HepG2 (cell line): ENCODE measurements around the gene PPAN. TPM values are rescaled to one million over a fixed set of nuclear protein-coding genes. Genes with fewer than 3 reads are reported as not detected.
A peak's percentile ranks its signal among the peaks of the same experiment; 100 is the strongest.

Source experiments
- ATAC-seq: fragments of 200-7000 bp; cut with Tn5 transposase; 3 replicates; pipeline ENCODE4 v1.9.1; 2020; ENCODE audit warnings: mild to moderate bottlenecking, moderate library complexity
- BruUV-seq: library from RNA; stranded (reverse); fragments of 400-500 nt; replicated peaks from 2 replicates; lab custom pipeline; 2021; lab: Mats Ljungman, UMichigan
- CTCF ChIA-PET: fragments of 300-600 bp; formaldehyde crosslinking; extraction: SDS; loops from one replicate; lab custom pipeline; 2021; ENCODE audit warnings: low total read pairs, inconsistent platforms, low intra/inter-chr PET ratio; lab: Yijun Ruan, JAX
- POLR2A ChIA-PET: fragments of 350-600 bp; sonication (Branson Sonifier 250); formaldehyde crosslinking; loops from one replicate; lab custom pipeline; 2020; ENCODE audit warnings: antibody characterized with exemption, inconsistent platforms; lab: Yijun Ruan, JAX
- DNase-seq: peaks from one replicate; pipeline ENCODE4 v3.0.0-alpha.2; 2015; ENCODE audit warnings: low spot score
- FAIRE-seq: peaks from 3 replicates; lab custom pipeline; 2011; peaks lifted over from hg19 to GRCh38; lab: Jason Lieb, UNC
- H2AFZ ChIP-seq: one replicate; pipeline ENCODE4 v1.6.1; 2011; ENCODE audit warnings: low read length, inconsistent platforms
- H3K27ac ChIP-seq: fragments of 300-600 bp; 3 replicates; pipeline ENCODE4 v1.8.0; 2011; ENCODE audit warnings: mixed run types, mild to moderate bottlenecking, mixed read lengths, low read length, inconsistent platforms; ENCODE audit not compliant: insufficient read depth; ENCODE audit errors: extremely low read length
- H3K27me3 ChIP-seq, 2 experiments: fragments of 200-600 bp in 1 of 2; 2 replicates in 1 of 2; 3 replicates in 1 of 2; pipeline versions ENCODE4 v1.6.0 to v1.8.0; 2011; ENCODE audit warnings: low read length in 2 of 2, mild to moderate bottlenecking in 2 of 2, moderate library complexity in 2 of 2, inconsistent platforms in 1 of 2; ENCODE audit not compliant: insufficient read depth in 2 of 2, control insufficient read depth in 1 of 2
- H3K36me3 ChIP-seq, 2 experiments: fragments of 200-600 bp in 1 of 2; replicated peaks in 1 of 2; 2 replicates in 1 of 2; 3 replicates in 1 of 2; pipeline versions ENCODE4 v1.5.1 to v1.8.0; 2011; ENCODE audit warnings: low read length in 2 of 2, inconsistent platforms in 1 of 2; ENCODE audit not compliant: insufficient read depth in 2 of 2, control insufficient read depth in 1 of 2
- H3K4me1 ChIP-seq: 2 replicates; pipeline ENCODE4 v1.5.1; 2012; ENCODE audit warnings: low read length, inconsistent platforms; ENCODE audit not compliant: insufficient read depth
- H3K4me2 ChIP-seq: 2 replicates; pipeline ENCODE4 v1.6.0; 2011; ENCODE audit warnings: low read depth, low read length, inconsistent platforms
- H3K4me3 ChIP-seq, 3 experiments: fragments of 200-600 bp in 1 of 3; sonication (generic), shearing (Covaris generic) in 1 of 3; replicated peaks in 1 of 3; 2 replicates each; pipeline ENCODE4 v1.5.1; 2011 to 2016; ENCODE audit warnings: low read length in 3 of 3, inconsistent platforms in 2 of 3, low read depth in 2 of 3, mild to moderate bottlenecking in 2 of 3, control low read depth in 1 of 3, mixed read lengths in 1 of 3; ENCODE audit not compliant: insufficient read depth in 1 of 3
- H3K79me2 ChIP-seq: one replicate; pipeline ENCODE4 v1.6.1; 2011; ENCODE audit warnings: low read length, inconsistent platforms; ENCODE audit not compliant: insufficient read depth
- H3K9ac ChIP-seq: 2 replicates; pipeline ENCODE4 v1.6.0; 2011; ENCODE audit warnings: mild to moderate bottlenecking, low read depth, low read length, inconsistent platforms; ENCODE audit not compliant: insufficient read depth
- H3K9me3 ChIP-seq: 2 replicates; pipeline ENCODE4 v1.5.1; 2012; ENCODE audit warnings: mild to moderate bottlenecking, low read length
- H4K20me1 ChIP-seq: 2 replicates; pipeline ENCODE4 v1.6.0; 2011; ENCODE audit warnings: inconsistent platforms, mild to moderate bottlenecking, low read length, moderate library complexity; ENCODE audit not compliant: insufficient read depth
- AGO2 ChIP-seq: fragments of 200-400 bp; formaldehyde crosslinking; optimal IDR thresholded peaks from 2 replicates; pipeline ENCODE3; 2017; ENCODE audit warnings: mild to moderate bottlenecking, low read depth, low read length, moderate library complexity
- ARNT2 ChIP-seq: sonication (generic); formaldehyde crosslinking; IDR thresholded peaks from 2 replicates; pipeline ENCODE4 v1.8.0; 2022; ENCODE audit warnings: mild to moderate bottlenecking, low read depth, missing genetic modification reagents, moderate library complexity
- DDIT3 ChIP-seq: sonication (generic); formaldehyde crosslinking; IDR thresholded peaks from 2 replicates; pipeline ENCODE4 v1.4.0; 2020; ENCODE audit warnings: mild to moderate bottlenecking, missing genetic modification reagents
- FLYWCH1 ChIP-seq: sonication (generic); formaldehyde crosslinking; IDR thresholded peaks from 2 replicates; pipeline ENCODE4 v1.8.1; 2023; ENCODE audit warnings: mild to moderate bottlenecking, missing genetic modification reagents
- GTF3A ChIP-seq: sonication (generic); formaldehyde crosslinking; conservative IDR thresholded peaks from 2 replicates; pipeline ENCODE4 v1.4.0; 2020; ENCODE audit warnings: mild to moderate bottlenecking, missing genetic modification reagents
- RBM22 ChIP-seq: fragments of 200-400 bp; formaldehyde crosslinking; optimal IDR thresholded peaks from 2 replicates; pipeline ENCODE3; 2017; ENCODE audit warnings: mild to moderate bottlenecking, low read length, moderate library complexity
- ZBTB7A ChIP-seq: sonication (generic); formaldehyde crosslinking; IDR thresholded peaks from 2 replicates; pipeline ENCODE4 v1.8.0; 2022; ENCODE audit warnings: mild to moderate bottlenecking, missing genetic modification reagents
- ZFP82 ChIP-seq: sonication (generic); formaldehyde crosslinking; IDR thresholded peaks from 2 replicates; pipeline ENCODE4 v1.5.1; 2020; ENCODE audit warnings: mild to moderate bottlenecking, missing genetic modification reagents, borderline replicate concordance
- ZKSCAN1 ChIP-seq: fragments of 150-350 bp; IDR thresholded peaks from 2 replicates; pipeline ENCODE4 v1.6.1; 2014; ENCODE audit warnings: low read length
- ZNF652 ChIP-seq: IDR thresholded peaks from 2 replicates; pipeline ENCODE4 v1.6.1; 2016; ENCODE audit warnings: low read depth, borderline replicate concordance
- WGBS: methylation state at CpG from one replicate; pipeline ENCODE4 v1.1.6; 2017; ENCODE audit warnings: low lambda C conversion rate; 5-methylcytosine and 5-hydroxymethylcytosine counted together
- in situ Hi-C: cut with HindIII; loops from 2 replicates; pipeline ENCODE4 v1.10.0; 2017; ENCODE audit warnings: low pct_unique_long_range_greater_than_20kb; ENCODE audit not compliant: extremely low pct_ligation_motif_present
- intact Hi-C: fragments of 100-400 bp; cut with micrococcal nuclease; formaldehyde crosslinking; loops from one replicate; pipeline ENCODE4 v1.10.0; 2022; ENCODE audit not compliant: unreplicated experiment
- polyA plus RNA-seq, 8 experiments: library from polyadenylated mRNA; depleted of rRNA in 3 of 8; stranded (reverse) in 7 of 8; unstranded in 1 of 8; fragments of >200 nt; fragmentation: Illumina TruSeq in 4 of 8; extraction: Trizol in 4 of 8; gene quantifications; 2 replicates each; pipeline versions ENCODE4 v1.2.1 to v1.2.3, GENCODE V29; 2011 to 2016; ENCODE audit warnings: low read depth in 4 of 8, missing spikeins in 1 of 8, mixed read lengths in 1 of 8; ENCODE audit not compliant: insufficient read depth in 1 of 8
- total RNA-seq, 5 experiments: library from RNA; depleted of rRNA; stranded (reverse); fragments of >200 nt; fragmentation: Illumina TruSeq; extraction: Trizol; gene quantifications; 2 replicates each; pipeline ENCODE4 v1.2.3, GENCODE V29; 2016; ENCODE audit warnings: low read depth in 1 of 5
- TF ChIP-seq, protein P1 (sequence below): sonication (generic); formaldehyde crosslinking; IDR thresholded peaks from 2 replicates; pipeline ENCODE4 v1.4.0; 2020; ENCODE audit warnings: missing genetic modification reagents

Gene PPAN
- total and polyA plus RNA-seq, 2 of the 13 experiments (the other 11 are each of a cell fraction or from before 2014, with no cell fraction given), result 36.2 to 41.9 TPM

DNA sequence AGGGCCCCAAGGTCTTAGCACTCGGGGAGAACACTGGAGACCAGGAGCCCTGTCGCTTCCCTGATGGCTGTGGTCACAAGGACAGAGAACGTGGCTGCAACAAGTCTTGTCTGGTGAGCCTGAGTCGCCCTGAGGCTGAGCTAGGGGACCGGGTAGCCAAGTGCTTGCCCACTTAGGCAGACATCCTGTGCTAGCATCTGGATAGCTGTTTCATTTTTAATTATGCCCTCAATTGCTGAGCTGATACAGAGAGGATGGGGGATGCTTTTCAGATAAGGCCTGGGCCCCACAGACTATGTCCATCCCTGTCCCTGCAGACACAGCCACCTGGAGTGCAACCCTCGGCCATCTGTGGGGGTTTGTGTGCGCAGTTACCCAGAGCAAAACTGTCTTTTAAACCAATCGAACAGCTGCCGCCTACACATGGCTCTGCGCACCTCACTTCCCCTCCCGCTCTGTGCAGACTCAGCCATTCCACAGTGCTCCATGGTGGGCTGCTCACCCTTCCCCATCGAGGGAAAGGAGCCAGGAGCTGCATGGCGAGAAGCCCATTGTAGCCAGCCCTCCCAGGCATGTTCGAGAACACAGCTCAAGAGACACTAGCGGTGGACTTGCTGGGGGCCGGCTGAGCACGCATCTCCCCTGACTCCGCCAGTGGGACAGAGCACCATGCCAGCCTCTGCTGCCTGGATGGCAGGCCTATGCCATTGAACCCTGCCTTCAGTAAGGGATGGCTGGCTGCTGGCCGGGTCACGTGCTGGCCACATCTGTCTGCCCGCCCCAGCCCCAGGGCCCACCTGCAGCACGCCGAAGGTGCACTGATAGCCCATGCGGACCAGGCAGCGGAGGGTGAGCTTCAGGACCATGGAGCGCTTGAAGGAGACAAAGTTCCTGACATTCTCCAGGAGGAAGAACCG is 33.0 kb downstream of the PPAN start:
- Histone ChIP-seq H3K4me2 (no peak overlapping the region), H3K27ac (no peak overlapping the region), H2AFZ (no peak overlapping the region), H3K79me2 (no peaks in the 10 kb centered on the region)
- POLR2A ChIA-PET, result no interaction called here
- CTCF ChIA-PET, result no interaction called here
- in situ Hi-C loops, result no loop called here
- TF ChIP-seq FLYWCH1 (no peak), ZBTB7A (CRISPR knock-in tag) (no peak), AGO2 (peak; percentile 65), RBM22 (peak; percentile 39)
- TF ChIP-seq, all 625 proteins: peak for 2
- H3K4me3 ChIP-seq, result no peak overlapping the region
- no peaks in the 10 kb centered on the region for H3K4me1 ChIP-seq
- peaks cover 43 to 79% of the 10 kb centered on the region in 2 experiments for H3K36me3 ChIP-seq
- ATAC-seq (no peak), FAIRE-seq (no peak), DNase-seq (no peak)
- no peaks in the 10 kb centered on the region for H4K20me1 ChIP-seq
- no peaks in the 10 kb centered on the region for H3K9me3 ChIP-seq
- intact Hi-C loops, result no loop called here
- no peaks in the 10 kb centered on the region for H3K27me3 ChIP-seq
- 98% methylated on average over 16 of the region's 27 CpGs for WGBS
- BruUV-seq, result no TSS peak
- no peak overlapping the region for H3K9ac ChIP-seq

GRCh38 chr19:10139952-10140351 is 33.8 kb downstream of the PPAN start:
- Histone ChIP-seq H3K4me3 (no peak overlapping the region), H3K4me1 (no peaks in the 10 kb centered on the region), H3K9ac (no peak overlapping the region), H3K79me2 (no peaks in the 10 kb centered on the region), H3K9me3 (no peaks in the 10 kb centered on the region), H4K20me1 (no peaks in the 10 kb centered on the region), H2AFZ (no peak overlapping the region)
- no peak for ATAC-seq
- in situ Hi-C loops, result no loop called here
- BruUV-seq, result no TSS peak
- 95% methylated on average over 17 of the region's 23 CpGs for WGBS
- intact Hi-C loops, result no loop called here
- no peak for FAIRE-seq
- TF ChIP-seq, protein P1, sequence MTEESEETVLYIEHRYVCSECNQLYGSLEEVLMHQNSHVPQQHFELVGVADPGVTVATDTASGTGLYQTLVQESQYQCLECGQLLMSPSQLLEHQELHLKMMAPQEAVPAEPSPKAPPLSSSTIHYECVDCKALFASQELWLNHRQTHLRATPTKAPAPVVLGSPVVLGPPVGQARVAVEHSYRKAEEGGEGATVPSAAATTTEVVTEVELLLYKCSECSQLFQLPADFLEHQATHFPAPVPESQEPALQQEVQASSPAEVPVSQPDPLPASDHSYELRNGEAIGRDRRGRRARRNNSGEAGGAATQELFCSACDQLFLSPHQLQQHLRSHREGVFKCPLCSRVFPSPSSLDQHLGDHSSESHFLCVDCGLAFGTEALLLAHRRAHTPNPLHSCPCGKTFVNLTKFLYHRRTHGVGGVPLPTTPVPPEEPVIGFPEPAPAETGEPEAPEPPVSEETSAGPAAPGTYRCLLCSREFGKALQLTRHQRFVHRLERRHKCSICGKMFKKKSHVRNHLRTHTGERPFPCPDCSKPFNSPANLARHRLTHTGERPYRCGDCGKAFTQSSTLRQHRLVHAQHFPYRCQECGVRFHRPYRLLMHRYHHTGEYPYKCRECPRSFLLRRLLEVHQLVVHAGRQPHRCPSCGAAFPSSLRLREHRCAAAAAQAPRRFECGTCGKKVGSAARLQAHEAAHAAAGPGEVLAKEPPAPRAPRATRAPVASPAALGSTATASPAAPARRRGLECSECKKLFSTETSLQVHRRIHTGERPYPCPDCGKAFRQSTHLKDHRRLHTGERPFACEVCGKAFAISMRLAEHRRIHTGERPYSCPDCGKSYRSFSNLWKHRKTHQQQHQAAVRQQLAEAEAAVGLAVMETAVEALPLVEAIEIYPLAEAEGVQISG (CRISPR knock-in tag), result no peak
- TF ChIP-seq DDIT3 (no peak), ZNF652 (CRISPR knock-in tag) (no peak), ZFP82 (CRISPR knock-in tag) (no peak), GTF3A (CRISPR knock-in tag) (no peak), ZKSCAN1 (no peak), ARNT2 (no peak)
- TF ChIP-seq, all 625 proteins: peak for 0
- Histone ChIP-seq H3K27me3 (no peaks in the 10 kb centered on the region), H3K36me3 (peaks cover 47 to 84% of the 10 kb centered on the region in 2 experiments), H3K4me2 (no peak overlapping the region), H3K27ac (no peak overlapping the region)
- ChIA-PET CTCF (no interaction called here), POLR2A (no interaction called here)
- no peak for DNase-seq
